SJSA1 (cell line): Measurements from ENCODE around the gene FKBP1A. TPM values are rescaled to one million over a fixed set of nuclear protein-coding genes. Genes with fewer than 3 reads are reported as not detected.
"Not testable (repeated sequence)": the region's sequence is repeated elsewhere in the genome, so short reads cannot be mapped to it uniquely, and the experiment has no call there.

ENCODE experiments used
- DNase-seq, 2 experiments: peaks; one replicate each; pipeline ENCODE4 v3.0.0-alpha.2; 2015 to 2020; ENCODE audit warnings: low spot score in 2 of 2, low read depth in 1 of 2
- H3K27ac ChIP-seq: fragments of 250-450 bp; sonication (Bioruptor Pico); 2 replicates; pipeline ENCODE4 v1.5.1; 2020; ENCODE audit warnings: mild to moderate bottlenecking, moderate library complexity
- H3K27me3 ChIP-seq: fragments of 250-450 bp; sonication (Bioruptor Pico); replicated peaks from 2 replicates; pipeline ENCODE4 v1.5.1; 2020; ENCODE audit warnings: mild to moderate bottlenecking, moderate library complexity
- H3K36me3 ChIP-seq: fragments of 250-450 bp; sonication (Bioruptor Pico); 2 replicates; pipeline ENCODE4 v1.5.1; 2020; ENCODE audit warnings: mild to moderate bottlenecking
- H3K4me1 ChIP-seq: fragments of 250-450 bp; sonication (Bioruptor Pico); replicated peaks from 2 replicates; pipeline ENCODE4 v1.6.1; 2021; ENCODE audit warnings: mild to moderate bottlenecking
- H3K4me3 ChIP-seq: fragments of 250-450 bp; sonication (Bioruptor Pico); 2 replicates; pipeline ENCODE4 v1.5.1; 2020; ENCODE audit warnings: mild to moderate bottlenecking
- H3K9me3 ChIP-seq: fragments of 250-450 bp; sonication (Bioruptor Pico); replicated peaks from 2 replicates; pipeline ENCODE4 v1.5.1; 2020; ENCODE audit warnings: mild to moderate bottlenecking
- total RNA-seq: library from RNA; depleted of rRNA; stranded (reverse); fragments of >200 nt; shearing (Covaris generic); gene quantifications from 2 replicates; pipeline ENCODE4 v1.2.3, GENCODE V29; 2014

FKBP1A gene
- total RNA-seq, 1 experiment from 2014 or later = 75.3 TPM

- H3K9me3 ChIP-seq = no peaks in the 10 kb centered on the region
- H3K36me3 ChIP-seq = no peaks in the 10 kb centered on the region
- no peak overlapping the region for H3K4me3 ChIP-seq
- no peak overlapping the region for H3K27ac ChIP-seq
- H3K27me3 ChIP-seq = no peaks in the 10 kb centered on the region
- peaks cover 12% of the 10 kb centered on the region for H3K4me1 ChIP-seq
- no peak for DNase-seq
Observed at GRCh38 chr20:1401451-1401907, 8.6 kb upstream of the FKBP1A start.

GRCh38 chr20:1399678-1400366 is 7.0 kb upstream of the FKBP1A start:
- DNase-seq = peak in 1 of 2 experiments; percentile 50
- H3K27ac ChIP-seq = peak overlapping the region; percentile 35

GRCh38 chr20:1398185-1398584 is 5.3 kb upstream of the FKBP1A start:
- not testable (repeated sequence) for H3K9me3 ChIP-seq, DNase-seq, H3K27ac ChIP-seq, H3K4me3 ChIP-seq, H3K27me3 ChIP-seq, H3K36me3 ChIP-seq
- peaks cover 17% of the 10 kb centered on the region for H3K4me1 ChIP-seq

More at GRCh38 chr20:1399678-1400366, 7.0 kb upstream of the FKBP1A start:
- H3K36me3 ChIP-seq, H3K4me3 ChIP-seq, H3K9me3 ChIP-seq, H3K27me3 ChIP-seq: not testable (repeated sequence)
- H3K4me1 ChIP-seq = peaks cover 12% of the 10 kb centered on the region

DNA sequence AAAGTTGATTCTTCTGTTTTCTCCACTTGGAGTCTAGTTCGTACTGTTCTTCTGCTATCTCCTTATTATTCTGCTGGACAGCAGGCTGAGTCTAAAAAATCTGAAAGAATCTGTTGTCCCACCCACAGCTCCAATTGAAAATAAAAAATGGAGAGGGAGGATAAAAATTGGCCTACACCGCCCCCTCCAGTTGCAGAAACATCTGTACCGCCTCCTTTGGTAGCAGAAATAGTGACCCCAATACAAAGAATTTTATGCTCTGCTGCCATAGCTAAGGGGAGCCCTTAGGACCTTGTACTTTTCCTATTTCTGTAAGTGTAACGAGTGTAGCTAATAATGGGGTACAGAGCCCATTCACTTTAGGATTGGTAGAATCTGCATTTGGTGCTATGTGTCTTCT is 4.9 kb upstream of the FKBP1A start:
- no peaks in the 10 kb centered on the region for H3K27me3 ChIP-seq
- peaks cover 1% of the 10 kb centered on the region; the same call in 1 of the 2 replicates for H3K36me3 ChIP-seq
- H3K27ac ChIP-seq = no peak overlapping the region
- no peak overlapping the region for H3K4me3 ChIP-seq
- no peaks in the 10 kb centered on the region for H3K9me3 ChIP-seq
- H3K4me1 ChIP-seq = peaks cover 18% of the 10 kb centered on the region
- no peak for DNase-seq

- Histone ChIP-seq H3K4me1 (peaks cover 20% of the 10 kb centered on the region), H3K36me3 (peaks cover 2% of the 10 kb centered on the region; the same call in 1 of the 2 replicates), H3K27me3 (no peaks in the 10 kb centered on the region), H3K9me3 (no peaks in the 10 kb centered on the region), H3K27ac (no peak overlapping the region), H3K4me3 (no peak overlapping the region)
- DNase-seq = no peak
Observed at GRCh38 chr20:1396702-1397101, 3.8 kb upstream of the FKBP1A start.

- Histone ChIP-seq H3K4me3 (no peak overlapping the region), H3K36me3 (peaks cover 2% of the 10 kb centered on the region; the same call in 1 of the 2 replicates), H3K4me1 (peaks cover 24% of the 10 kb centered on the region), H3K27me3 (no peaks in the 10 kb centered on the region), H3K27ac (no peak overlapping the region), H3K9me3 (no peaks in the 10 kb centered on the region)
- DNase-seq = no peak
Observed at GRCh38 chr20:1396264-1396663, 3.4 kb upstream of the FKBP1A start.

DNA sequence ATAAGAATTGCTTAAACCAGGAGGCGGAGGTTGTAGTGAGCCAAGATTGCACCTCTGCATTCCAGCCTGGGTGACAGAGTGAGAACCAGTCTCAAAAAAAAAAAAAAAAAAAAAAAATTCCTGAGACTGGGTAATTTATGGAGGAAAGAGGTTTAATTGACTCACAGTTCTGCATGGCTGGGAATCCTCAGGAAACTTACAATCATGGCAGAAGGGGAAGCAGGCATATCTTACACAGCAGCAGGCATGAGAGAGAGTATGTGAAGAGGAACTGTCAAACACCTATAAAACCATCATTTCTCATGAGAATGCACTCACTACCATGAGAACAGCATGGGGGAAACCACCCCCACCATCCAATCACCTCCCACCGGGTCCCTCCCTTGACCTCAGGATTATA is 1.8 kb upstream of the FKBP1A start:
- DNase-seq = no peak
- H3K27ac ChIP-seq = no peak overlapping the region
- H3K4me1 ChIP-seq = peaks cover 27% of the 10 kb centered on the region
- no peak overlapping the region for H3K4me3 ChIP-seq
- H3K36me3 ChIP-seq = peaks cover 8% of the 10 kb centered on the region
- no peaks in the 10 kb centered on the region for H3K27me3 ChIP-seq
- no peaks in the 10 kb centered on the region for H3K9me3 ChIP-seq

GRCh38 chr20:1393507-1393882 is 641 bp upstream of the FKBP1A start:
- H3K4me3 ChIP-seq = peak overlapping the region; percentile 80
- H3K4me1 ChIP-seq = peaks cover 25% of the 10 kb centered on the region
- no peak overlapping the region for H3K27ac ChIP-seq
- no peaks in the 10 kb centered on the region for H3K27me3 ChIP-seq
- no peaks in the 10 kb centered on the region for H3K9me3 ChIP-seq
- no peak for DNase-seq
- H3K36me3 ChIP-seq = peaks cover 8% of the 10 kb centered on the region

DNA sequence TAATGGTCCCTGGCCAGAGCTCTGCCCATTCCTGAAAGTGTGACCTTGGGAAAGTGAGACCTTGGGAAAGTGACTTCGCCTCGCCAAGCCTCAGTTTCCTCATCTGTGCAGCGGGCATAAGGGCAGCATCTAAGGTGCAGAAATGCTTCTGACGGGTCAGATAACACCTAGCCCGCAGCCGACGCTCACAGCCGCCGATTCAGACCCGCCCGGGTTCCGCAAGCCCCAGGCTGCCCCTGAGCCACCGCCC is 486 bp downstream of the FKBP1A start:
- Histone ChIP-seq H3K27ac (no peak overlapping the region), H3K4me1 (peaks cover 34% of the 10 kb centered on the region), H3K36me3 (peaks cover 18% of the 10 kb centered on the region), H3K9me3 (no peaks in the 10 kb centered on the region), H3K27me3 (no peaks in the 10 kb centered on the region), H3K4me3 (peak overlapping the region; percentile 80)
- DNase-seq = no peak

- DNase-seq = peak; percentile 59 to 62
- no peaks in the 10 kb centered on the region for H3K27me3 ChIP-seq
- peaks cover 21% of the 10 kb centered on the region for H3K36me3 ChIP-seq
- H3K27ac ChIP-seq = no peak overlapping the region
- no peaks in the 10 kb centered on the region for H3K9me3 ChIP-seq
- peaks cover 34% of the 10 kb centered on the region for H3K4me1 ChIP-seq
- H3K4me3 ChIP-seq = peak overlapping the region; percentile 80
Observed at GRCh38 chr20:1391640-1392442, 1.0 kb downstream of the FKBP1A start.

- peaks cover 34% of the 10 kb centered on the region for H3K4me1 ChIP-seq
- peaks cover 25% of the 10 kb centered on the region for H3K36me3 ChIP-seq
- H3K4me3 ChIP-seq = no peak overlapping the region; the same call in 1 of the 2 replicates
- H3K27me3 ChIP-seq = no peaks in the 10 kb centered on the region
- H3K9me3 ChIP-seq = no peaks in the 10 kb centered on the region
- DNase-seq = no peak
- H3K27ac ChIP-seq = no peak overlapping the region
Observed at GRCh38 chr20:1390581-1391403, 2.1 kb downstream of the FKBP1A start.

DNA sequence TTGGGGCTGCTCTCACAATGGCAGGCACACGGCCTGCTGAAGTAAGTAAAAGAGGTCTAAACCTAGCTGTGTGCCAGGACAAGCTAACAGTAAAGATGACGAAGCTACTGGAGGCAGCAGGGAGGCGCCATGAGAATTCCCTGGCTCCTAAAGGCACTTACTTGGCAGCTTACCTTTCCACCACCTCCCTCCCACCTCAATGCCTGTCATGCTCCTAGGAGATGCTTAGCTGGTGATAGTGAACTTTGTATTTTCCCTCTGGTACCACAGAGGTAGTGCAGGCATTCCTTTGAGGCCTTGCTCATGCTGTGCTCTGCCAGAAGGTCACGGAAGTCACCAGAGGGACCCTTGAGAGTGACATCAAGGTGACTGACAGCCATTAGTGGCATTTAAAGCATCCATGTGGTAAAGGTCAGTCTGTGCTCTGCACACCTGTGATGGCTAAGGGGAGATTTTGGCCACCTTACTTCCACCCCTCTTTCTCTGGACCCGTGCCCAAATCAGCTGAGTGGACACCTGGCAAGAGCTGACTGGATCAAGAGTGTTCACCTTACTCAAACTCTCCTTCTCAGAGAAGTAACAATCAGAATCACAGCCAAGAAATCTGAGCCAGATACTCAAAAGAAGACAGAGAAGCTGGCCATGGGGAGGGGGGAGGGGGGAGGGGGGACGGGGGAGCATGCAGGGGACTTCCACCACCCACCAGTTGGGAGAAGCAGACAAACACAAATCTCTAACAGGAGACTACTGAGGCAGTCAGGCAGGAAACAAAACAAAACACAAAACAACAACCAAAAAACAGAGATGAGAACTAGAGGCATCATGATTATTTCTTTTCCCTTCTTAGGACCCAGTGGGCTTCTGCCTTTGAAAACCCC is 2.9 kb downstream of the FKBP1A start:
- H3K27me3 ChIP-seq = no peaks in the 10 kb centered on the region
- H3K4me1 ChIP-seq = peaks cover 34% of the 10 kb centered on the region
- DNase-seq = no peak
- no peak overlapping the region for H3K4me3 ChIP-seq
- H3K36me3 ChIP-seq = peaks cover 28% of the 10 kb centered on the region
- no peaks in the 10 kb centered on the region for H3K9me3 ChIP-seq
- H3K27ac ChIP-seq = no peak overlapping the region
